ENCODE results near the gene ARHGAP26.

- TF ChIP-seq POLR2A (IDR thresholded peaks at IDR 0.05) (no peak), CTCF (IDR thresholded peaks at IDR 0.05) (no peak)
Measured at GRCh38 chr5:142831009-142831383, 60.8 kb downstream of the ARHGAP26 start.
